NB4 (cell line): ENCODE data around the gene CHST6.

Source experiments
- DNase-seq: peaks from one replicate; pipeline ENCODE4 v3.0.0; 2010; ENCODE audit warnings: low read depth
- H3K4me3 ChIP-seq: one replicate; pipeline ENCODE4 v1.5.1; 2011; ENCODE audit warnings: mild to moderate bottlenecking, low read depth, low read length, moderate library complexity
- CTCF ChIP-seq: IDR thresholded peaks from one replicate; pipeline ENCODE4 v1.5.1; 2012; ENCODE audit warnings: low read depth, low read length
- MAX ChIP-seq: IDR thresholded peaks from 2 replicates; pipeline ENCODE4 v1.6.1; 2011; ENCODE audit warnings: low read depth, low read length
- MYC ChIP-seq: IDR thresholded peaks from 2 replicates; pipeline ENCODE4 v1.6.1; 2011; ENCODE audit warnings: low read depth, low read length
- POLR2A ChIP-seq: IDR thresholded peaks from 2 replicates; pipeline ENCODE4 v1.6.1; 2011; ENCODE audit warnings: mild to moderate bottlenecking; ENCODE audit not compliant: insufficient read length; ENCODE audit errors: extremely low read depth

Gene CHST6

GRCh38 chr16:75534560-75535205, 39.4 kb upstream of the CHST6 start:
- no peak overlapping the region for H3K4me3 ChIP-seq
- TF ChIP-seq MAX (no peak), MYC (no peak), POLR2A (no peak), CTCF (no peak)
- DNase-seq = no peak

- TF ChIP-seq POLR2A (no peak), MYC (no peak), MAX (no peak), CTCF (no peak)
- no peak for DNase-seq
These were observed 37.5 kb upstream of the CHST6 start for GRCh38 chr16:75532791-75533190.

GRCh38 chr16:75532142-75532765, 37.0 kb upstream of the CHST6 start:
- no peak for TF ChIP-seq POLR2A
- no peak for TF ChIP-seq MYC
- TF ChIP-seq MAX = no peak
- no peak for TF ChIP-seq CTCF

More at GRCh38 chr16:75532791-75533190, 37.5 kb upstream of the CHST6 start:
- no peak overlapping the region for H3K4me3 ChIP-seq

GRCh38 chr16:75529959-75530358, 34.7 kb upstream of the CHST6 start:
- TF ChIP-seq POLR2A (no peak), CTCF (no peak), MYC (no peak), MAX (no peak)
- DNase-seq = no peak
- H3K4me3 ChIP-seq = no peak overlapping the region

More at GRCh38 chr16:75532142-75532765, 37.0 kb upstream of the CHST6 start:
- H3K4me3 ChIP-seq = no peak overlapping the region
- no peak for DNase-seq

GRCh38 chr16:75529056-75529905, 34.0 kb upstream of the CHST6 start:
- no peak for DNase-seq
- TF ChIP-seq MYC (no peak), CTCF (no peak), MAX (no peak), POLR2A (no peak)
- no peak overlapping the region for H3K4me3 ChIP-seq
